ENCODE results near the gene CACNB3. TPM values are rescaled to one million over a fixed set of nuclear protein-coding genes. Genes with fewer than 3 reads are reported as not detected.
A peak's percentile ranks its signal among the peaks of the same experiment; 100 is the strongest.

CACNB3 gene
- total and polyA plus RNA-seq, 2 of the 8 experiments (the other 6 are each of a cell fraction or from before 2014, with no cell fraction given): 12.5 to 16.0 TPM

DNA sequence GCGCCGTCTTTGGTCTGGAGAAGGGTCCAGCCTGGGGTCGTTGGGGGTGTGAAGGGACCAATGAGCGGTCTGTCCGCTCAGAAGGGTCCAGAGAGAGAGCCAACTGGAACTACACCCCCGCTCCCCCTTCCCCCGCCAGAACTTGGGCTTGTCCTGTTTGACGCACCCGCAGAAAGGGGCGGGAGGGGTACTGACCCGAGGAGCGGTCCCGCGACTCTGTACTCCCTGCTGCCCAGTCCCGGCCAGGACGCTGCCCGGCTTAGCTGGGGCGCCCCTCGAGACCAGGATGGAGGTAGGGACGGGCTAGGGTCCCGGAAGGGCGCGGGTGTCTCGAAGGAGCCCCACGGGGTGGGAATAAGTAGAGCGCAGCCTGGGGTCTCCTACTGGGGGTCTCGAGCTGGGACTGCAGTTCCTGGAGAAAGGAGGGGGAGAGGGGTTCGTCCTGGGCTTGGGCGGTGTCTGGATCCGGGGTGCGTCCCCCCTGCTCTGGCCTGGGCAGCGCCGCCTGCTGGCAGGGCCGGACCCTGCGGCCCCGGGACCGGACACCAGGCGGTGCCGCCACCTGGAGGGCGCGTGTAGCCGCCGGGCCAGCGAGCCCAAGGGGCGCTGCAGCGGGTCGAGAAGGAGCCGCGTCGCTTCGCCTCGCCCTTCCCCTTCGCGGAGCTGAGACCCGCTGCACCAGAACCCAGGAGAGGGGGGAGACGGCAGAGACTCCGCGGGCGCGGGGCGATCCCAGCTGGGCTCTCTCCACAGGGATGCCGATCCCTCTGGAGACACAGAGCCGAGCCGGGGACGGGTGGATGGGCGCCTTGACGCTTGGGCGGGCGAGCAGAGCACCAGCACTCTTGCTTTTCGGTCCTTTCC lies 3.8 kb upstream of the CACNB3 start (continued):
- TF ChIP-seq EP300 (IDR thresholded peaks at IDR 0.05; ENCODE audit: borderline replicate concordance in 1 of 2, low read depth in 2 of 2, low read length in 2 of 2) (no peak; a peak in 1 of 3 replicates), RNF2 (IDR thresholded peaks at IDR 0.05; ENCODE audit: borderline replicate concordance, low read depth, low read length, missing control alignments, poor library complexity, severe bottlenecking) (no peak), CHD2 (IDR thresholded peaks at IDR 0.05; ENCODE audit: low read length) (no peak), CEBPB (IDR thresholded peaks at IDR 0.05; ENCODE audit: low read depth, low read length) (no peak), KDM4A (IDR thresholded peaks at IDR 0.05; ENCODE audit: low read depth, low read length, severe bottlenecking) (peak; percentile 93), EGR1 (IDR thresholded peaks at IDR 0.05; ENCODE audit: borderline replicate concordance, low read depth, low read length) (no peak), RFX5 (IDR thresholded peaks at IDR 0.05; ENCODE audit: borderline replicate concordance, low read depth, low read length) (no peak), RAD21 (IDR thresholded peaks at IDR 0.05 in 1 of 2, conservative IDR thresholded peaks at IDR 0.05 in 1 of 2; ENCODE audit: low read depth in 2 of 2, low read length in 2 of 2) (peak in 1 of 2 experiments; percentile 48; a peak in 2 of 4 replicates), GABPA (IDR thresholded peaks at IDR 0.05; ENCODE audit: borderline replicate concordance, insufficient read depth, low read length) (peak; percentile 50; the same call in 1 of the 2 replicates), YY1 (IDR thresholded peaks at IDR 0.05; ENCODE audit: low read depth, low read length) (no peak), SP1 (IDR thresholded peaks at IDR 0.05; ENCODE audit: low read depth, low read length) (no peak), ZNF274 (IDR thresholded peaks at IDR 0.05; ENCODE audit: borderline replicate concordance, extremely low read depth, low read length) (no peak), NANOG (IDR thresholded peaks at IDR 0.05; ENCODE audit: insufficient read depth, low read depth, low read length, poor library complexity, severe bottlenecking) (no peak), CREB1 (IDR thresholded peaks at IDR 0.05) (no peak), CTCF (IDR thresholded peaks at IDR 0.05; ENCODE audit: control extremely low read depth in 1 of 3, insufficient read depth in 1 of 3, low read depth in 1 of 3, low read length in 3 of 3) (peak in 2 of 3 experiments; percentile 95 to 99; a peak in 3 of 4 replicates), EZH2 (IDR thresholded peaks at IDR 0.05; ENCODE audit: low read depth, low read length, severe bottlenecking) (no peak), TAF1 (IDR thresholded peaks at IDR 0.05; ENCODE audit: low read depth, low read length) (no peak)
- TF ChIP-seq, protein P1, sequence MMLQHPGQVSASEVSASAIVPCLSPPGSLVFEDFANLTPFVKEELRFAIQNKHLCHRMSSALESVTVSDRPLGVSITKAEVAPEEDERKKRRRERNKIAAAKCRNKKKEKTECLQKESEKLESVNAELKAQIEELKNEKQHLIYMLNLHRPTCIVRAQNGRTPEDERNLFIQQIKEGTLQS (IDR thresholded peaks at IDR 0.05; ENCODE audit: insufficient read depth, low read depth, low read length): no peak

Data from H1 (cell line).